Neuronal stem cell (in vitro differentiated cells): ENCODE measurements around the gene FMN2. TPM values are rescaled to one million over a fixed set of nuclear protein-coding genes. Genes with fewer than 3 reads are reported as not detected.

Experiments used
- small RNA-seq: library from polyadenylated mRNA; stranded (forward); fragments of <200 nt; extraction: miRNeasy Mini kit (QIAGEN cat#:217004); gene quantifications from one replicate; pipeline ENCODE3, GENCODE V24; 2013; ENCODE audit not compliant: insufficient read depth

Gene FMN2

Small RNA genes lying within 50 kb of the gene (small RNA-seq; reads per million reads assigned to genes)
- not detected for gene RF00019
